Muscle of arm (tissue), 12 donors: ENCODE measurements around the gene COL6A1. TPM values are rescaled to one million over a fixed set of nuclear protein-coding genes. Genes with fewer than 3 reads are reported as not detected.
A peak's percentile ranks its signal among the peaks of the same experiment; 100 is the strongest.
"Not testable (repeated sequence)": the region's sequence is repeated elsewhere in the genome, so short reads cannot be mapped to it uniquely, and the experiment has no call there.

Experiments used
- DNase-seq: peaks from one replicate; pipeline ENCODE4 v3.0.0-alpha.2; 2013
- polyA plus RNA-seq, 12 donors: library from polyadenylated mRNA; unstranded; fragments of 120-200 nt; gene quantifications; one replicate each; pipeline ENCODE4 v1.2.1, GENCODE V29; 2013; ENCODE audit not compliant: insufficient read length in 12 of 12

COL6A1 gene
- polyA plus RNA-seq, 12 donors = 314 to 756 (median 433) TPM

GRCh38 chr21:45943630-45944540, 37.7 kb upstream of the COL6A1 start:
- DNase-seq = no peak

GRCh38 chr21:45944601-45945000, 37.0 kb upstream of the COL6A1 start:
- DNase-seq = no peak

- DNase-seq = no peak
These were observed 36.3 kb upstream of the COL6A1 start for GRCh38 chr21:45945066-45945867.

GRCh38 chr21:45945868-45946210, 35.7 kb upstream of the COL6A1 start:
- no peak for DNase-seq

GRCh38 chr21:45947296-45947695, 34.3 kb upstream of the COL6A1 start:
- no peak for DNase-seq

GRCh38 chr21:45947716-45948255, 33.8 kb upstream of the COL6A1 start:
- DNase-seq = no peak

- DNase-seq = no peak
These were observed 32.9 kb upstream of the COL6A1 start for GRCh38 chr21:45948576-45949141.

GRCh38 chr21:45949928-45950739, 31.4 kb upstream of the COL6A1 start:
- DNase-seq = no peak

GRCh38 chr21:45950740-45951515, 30.6 kb upstream of the COL6A1 start:
- DNase-seq = peak; percentile 81

- DNase-seq = no peak
These were observed 29.9 kb upstream of the COL6A1 start for GRCh38 chr21:45951676-45952075.

- not testable (repeated sequence) for DNase-seq
These were observed 29.0 kb upstream of the COL6A1 start for GRCh38 chr21:45952527-45952926.

GRCh38 chr21:45952974-45953373, 28.6 kb upstream of the COL6A1 start:
- DNase-seq = no peak

GRCh38 chr21:45954261-45954660, 27.3 kb upstream of the COL6A1 start:
- no peak for DNase-seq

GRCh38 chr21:45954921-45955320, 26.6 kb upstream of the COL6A1 start:
- no peak for DNase-seq

- DNase-seq = no peak
These were observed 24.0 kb upstream of the COL6A1 start for GRCh38 chr21:45957551-45957950.

- DNase-seq = no peak
These were observed 23.5 kb upstream of the COL6A1 start for GRCh38 chr21:45957981-45958600.

- DNase-seq = no peak
These were observed 22.4 kb upstream of the COL6A1 start for GRCh38 chr21:45959182-45959581.

GRCh38 chr21:45959779-45960390, 21.7 kb upstream of the COL6A1 start:
- no peak for DNase-seq

- not testable (repeated sequence) for DNase-seq
These were observed 20.2 kb upstream of the COL6A1 start for GRCh38 chr21:45961408-45961807.
